GM21737 (cell line): ENCODE results near the gene NUCKS1.

Source experiments
- ATAC-seq: cut with Tn5 transposase; IDR thresholded peaks from one replicate; pipeline ENCODE4 v1.9.1; 2021; ENCODE audit warnings: mild to moderate bottlenecking, moderate library complexity; ENCODE audit not compliant: unreplicated experiment

Gene NUCKS1

GRCh38 chr1:205772607-205773032 is 22.6 kb upstream of the NUCKS1 start:
- no peak for ATAC-seq

- ATAC-seq: no peak
Measured at GRCh38 chr1:205770618-205771017, 20.6 kb upstream of the NUCKS1 start.

- ATAC-seq: no peak
Measured at GRCh38 chr1:205769641-205770365, 19.8 kb upstream of the NUCKS1 start.

GRCh38 chr1:205767248-205767647 is 17.3 kb upstream of the NUCKS1 start:
- ATAC-seq: no peak

GRCh38 chr1:205766570-205766969 is 16.6 kb upstream of the NUCKS1 start:
- no peak for ATAC-seq

- no peak for ATAC-seq
Measured at GRCh38 chr1:205766038-205766437, 16.1 kb upstream of the NUCKS1 start.

GRCh38 chr1:205764578-205764977 is 14.6 kb upstream of the NUCKS1 start:
- ATAC-seq: no peak

- ATAC-seq: no peak
Measured at GRCh38 chr1:205763980-205764379, 14.0 kb upstream of the NUCKS1 start.

GRCh38 chr1:205760606-205761005 is 10.6 kb upstream of the NUCKS1 start:
- no peak for ATAC-seq

- no peak for ATAC-seq
Measured at GRCh38 chr1:205756552-205756951, 6.6 kb upstream of the NUCKS1 start.

- ATAC-seq: no peak
Measured at GRCh38 chr1:205754857-205755256, 4.9 kb upstream of the NUCKS1 start.

GRCh38 chr1:205751036-205751651 is 1.2 kb upstream of the NUCKS1 start:
- ATAC-seq: no peak

- ATAC-seq: peak; percentile 82
Measured at GRCh38 chr1:205749234-205750137, 496 bp downstream of the NUCKS1 start.

- peak; percentile 8 for ATAC-seq
Measured at GRCh38 chr1:205748403-205749233, 1.4 kb downstream of the NUCKS1 start.

- ATAC-seq: no peak
Measured at GRCh38 chr1:205746757-205747412, 3.1 kb downstream of the NUCKS1 start.

GRCh38 chr1:205744403-205744802 is 5.6 kb downstream of the NUCKS1 start:
- ATAC-seq: no peak

GRCh38 chr1:205743977-205744376 is 6.0 kb downstream of the NUCKS1 start:
- no peak for ATAC-seq

GRCh38 chr1:205741681-205742080 is 8.3 kb downstream of the NUCKS1 start:
- no peak for ATAC-seq

GRCh38 chr1:205739348-205740160 is 10.4 kb downstream of the NUCKS1 start:
- no peak for ATAC-seq
